Stimulated activated naive CD8-positive, alpha-beta T cell treated with anti-CD3 and anti-CD28 coated beads, Interleukin-15, amount 100 ng/mL, for 72 hours (primary cell): ENCODE data around the gene SHC2.
"Not testable (repeated sequence)": the region's sequence is repeated elsewhere in the genome, so short reads cannot be mapped to it uniquely, and the experiment has no call there.

Experiments
- ATAC-seq: fragments of 150-1000 bp; cut with Tn5 transposase; 2 replicates; pipeline ENCODE4 v1.10.0; 2021; ENCODE audit warnings: mild to moderate bottlenecking, moderate library complexity
- DNase-seq, 2 donors: peaks; one replicate each; pipeline ENCODE4 v3.0.0; 2021 to 2022
- H3K27ac Mint-ChIP-seq, 2 donors: one replicate each; pipeline ENCODE4 v1.8.0; 2022; ENCODE audit warnings: mild to moderate bottlenecking in 2 of 2, mixed read lengths in 2 of 2, moderate library complexity in 2 of 2
- H3K27me3 Mint-ChIP-seq: one replicate; pipeline ENCODE4 v1.8.0; 2022; ENCODE audit warnings: mixed read lengths
- H3K4me1 Mint-ChIP-seq: one replicate; pipeline ENCODE4 v1.8.0; 2022; ENCODE audit warnings: mild to moderate bottlenecking, mixed read lengths
- H3K4me3 Mint-ChIP-seq, 2 donors: one replicate each; pipeline ENCODE4 v1.8.0; 2022; ENCODE audit warnings: mild to moderate bottlenecking in 2 of 2, mixed read lengths in 2 of 2, moderate library complexity in 1 of 2
- H3K9me3 Mint-ChIP-seq, 2 donors: one replicate each; pipeline ENCODE4 v1.8.0; 2022; ENCODE audit warnings: mixed read lengths in 2 of 2

SHC2 gene

DNA sequence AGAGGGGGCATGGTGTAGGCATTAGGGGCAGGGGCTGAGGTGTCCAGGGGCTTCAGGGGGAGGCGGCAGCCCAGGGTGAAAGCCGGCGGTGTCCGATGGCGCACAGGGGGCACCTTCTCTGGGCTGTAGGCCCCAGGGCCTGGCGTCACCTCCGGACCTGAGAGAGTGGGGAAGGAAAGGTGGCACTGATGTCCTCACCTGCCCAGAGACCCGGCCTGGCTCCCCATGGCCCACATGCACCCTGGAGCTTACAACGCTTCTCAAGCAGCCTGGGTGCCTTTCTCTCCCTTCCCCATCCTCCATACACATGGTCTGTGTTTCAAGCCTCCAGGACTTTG lies 3.3 kb upstream of the SHC2 start:
- Mint-ChIP-seq H3K27me3 (peaks cover 28% of the 10 kb centered on the region), H3K4me1 (peaks cover 6% of the 10 kb centered on the region), H3K27ac (no peak overlapping the region), H3K9me3 (peaks cover 6 to 14% of the 10 kb centered on the region in 2 donors), H3K4me3 (no peak overlapping the region)
- DNase-seq (no peak), ATAC-seq (no peak)

DNA sequence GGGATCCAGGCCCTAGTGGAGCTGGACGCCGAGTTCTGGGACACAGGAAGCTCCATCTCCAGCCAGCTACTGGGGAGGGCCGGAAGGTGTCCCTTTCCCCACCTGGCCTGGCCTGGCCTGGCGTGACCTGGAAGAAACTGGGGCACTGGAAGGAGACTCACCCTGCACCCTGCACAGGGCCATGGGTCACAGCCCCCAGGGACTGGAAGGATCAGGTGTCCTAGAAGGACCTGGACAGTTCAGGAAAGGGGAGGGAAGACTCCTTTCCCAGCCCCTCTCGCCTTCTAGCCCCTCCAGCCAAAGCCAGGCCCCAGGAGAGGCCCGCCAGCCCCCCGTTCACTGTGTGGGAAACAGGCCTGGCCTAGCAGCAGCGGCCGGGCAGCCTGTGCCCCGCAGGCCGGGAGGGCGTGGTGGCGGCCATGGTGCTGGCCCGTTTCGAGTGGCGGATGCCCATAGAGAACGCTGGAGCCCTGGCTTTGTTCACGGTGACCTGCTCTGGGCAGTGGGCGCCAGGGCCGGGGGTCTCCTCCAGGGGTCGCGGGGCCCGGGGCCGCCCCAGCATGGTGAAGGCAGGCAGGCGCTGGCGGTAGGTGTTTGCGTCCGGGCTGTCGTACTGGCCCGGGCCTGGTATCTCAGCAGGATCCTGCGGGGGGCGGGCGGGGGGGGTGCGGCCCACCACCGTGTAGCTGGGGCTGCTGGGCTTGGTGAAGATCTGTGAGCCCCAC lies 2.8 kb upstream of the SHC2 start:
- Mint-ChIP-seq H3K4me3 (no peak overlapping the region), H3K9me3 (peaks cover 6 to 14% of the 10 kb centered on the region in 2 donors), H3K27ac (no peak overlapping the region), H3K4me1 (peaks cover 6% of the 10 kb centered on the region), H3K27me3 (peaks cover 28% of the 10 kb centered on the region)
- no peak for DNase-seq
- ATAC-seq = no peak

DNA sequence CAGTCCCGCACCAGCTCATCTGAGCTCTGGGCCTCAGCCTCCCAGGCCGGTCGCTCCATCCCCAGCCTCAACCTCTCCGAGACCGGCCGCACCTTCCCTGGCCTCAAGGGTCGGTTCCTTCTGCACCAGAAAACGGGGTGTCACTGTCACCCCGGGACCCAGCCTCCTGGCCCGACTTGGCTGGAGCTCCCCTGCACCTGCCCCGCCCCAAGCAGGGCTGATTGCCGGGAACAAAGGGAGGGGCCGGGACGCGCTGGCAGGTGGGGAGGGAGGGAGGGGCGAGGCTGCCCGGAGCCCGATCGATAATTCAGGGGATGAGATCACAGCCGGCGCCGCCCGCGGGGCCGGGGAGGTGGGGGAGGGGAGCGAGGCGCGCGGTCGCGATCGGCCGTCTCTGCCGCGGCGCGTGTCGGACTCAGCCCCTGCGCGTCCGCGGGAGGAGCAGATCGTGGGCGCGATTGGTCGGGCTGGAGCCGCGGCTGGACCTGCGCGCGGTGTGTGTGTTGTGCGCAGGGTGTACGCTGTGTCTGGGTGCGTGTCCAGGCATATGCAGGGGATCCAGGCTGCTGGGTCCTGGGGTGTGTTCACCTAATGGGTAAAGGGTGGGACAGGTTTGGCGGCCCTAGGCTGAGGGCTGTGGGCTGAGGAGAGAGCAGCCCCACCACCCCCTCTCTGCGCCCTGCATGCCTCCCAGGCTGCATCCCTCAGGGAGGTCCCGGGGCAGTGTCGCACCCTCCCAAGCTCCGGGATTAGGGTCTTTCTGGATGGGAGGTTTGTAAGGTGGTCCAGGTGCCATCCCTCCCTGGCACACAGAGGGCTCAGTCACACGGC lies 1.1 kb upstream of the SHC2 start:
- Mint-ChIP-seq H3K9me3 (peaks cover 6 to 14% of the 10 kb centered on the region in 2 donors), H3K27ac (no peak overlapping the region), H3K4me3 (peak overlapping the region; percentile 59 to 83), H3K4me1 (peaks cover 6% of the 10 kb centered on the region), H3K27me3 (peaks cover 28% of the 10 kb centered on the region)
- ATAC-seq (peak; percentile 22), DNase-seq (no peak)

DNA sequence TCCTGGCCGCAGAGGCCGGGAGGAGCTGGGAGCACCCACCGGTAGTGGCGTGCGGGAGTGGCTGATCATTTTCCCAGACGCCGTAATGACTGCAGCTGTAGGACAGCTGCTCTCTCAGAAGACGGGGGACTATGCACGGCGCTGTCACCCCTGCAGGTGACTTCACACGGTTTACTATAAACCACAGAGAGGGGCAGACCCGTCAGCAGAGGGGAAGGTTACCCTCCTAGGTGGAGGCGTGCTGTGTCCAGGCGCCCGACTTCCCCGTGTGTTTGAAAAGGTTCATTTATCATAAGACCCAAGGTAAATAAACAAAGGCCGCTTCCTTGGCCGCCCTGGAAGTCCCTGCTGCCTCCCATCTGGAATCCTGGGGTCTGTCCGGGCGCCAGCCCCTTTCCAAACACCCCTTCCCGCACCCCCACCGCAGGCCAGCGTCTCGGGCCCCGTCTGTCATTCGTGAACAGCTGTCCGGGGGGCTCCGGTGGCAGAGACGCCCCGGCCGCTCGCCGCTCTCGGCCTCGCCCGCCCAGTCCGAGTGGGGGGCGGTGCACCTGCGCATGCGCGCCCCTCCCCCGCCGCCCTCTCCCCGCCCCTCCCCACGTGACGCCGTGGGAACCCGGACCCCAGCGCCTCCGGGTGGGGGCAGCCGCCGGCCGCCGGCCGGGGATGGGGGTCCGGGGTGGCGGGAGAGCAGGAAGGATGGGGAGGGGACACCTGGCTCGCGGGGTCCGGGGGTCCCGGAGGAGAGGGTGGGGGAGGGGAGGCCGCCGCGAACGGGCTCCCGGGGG lies 915 bp downstream of the SHC2 start:
- DNase-seq = peak in 1 of 2 donors; percentile 10

DNA sequence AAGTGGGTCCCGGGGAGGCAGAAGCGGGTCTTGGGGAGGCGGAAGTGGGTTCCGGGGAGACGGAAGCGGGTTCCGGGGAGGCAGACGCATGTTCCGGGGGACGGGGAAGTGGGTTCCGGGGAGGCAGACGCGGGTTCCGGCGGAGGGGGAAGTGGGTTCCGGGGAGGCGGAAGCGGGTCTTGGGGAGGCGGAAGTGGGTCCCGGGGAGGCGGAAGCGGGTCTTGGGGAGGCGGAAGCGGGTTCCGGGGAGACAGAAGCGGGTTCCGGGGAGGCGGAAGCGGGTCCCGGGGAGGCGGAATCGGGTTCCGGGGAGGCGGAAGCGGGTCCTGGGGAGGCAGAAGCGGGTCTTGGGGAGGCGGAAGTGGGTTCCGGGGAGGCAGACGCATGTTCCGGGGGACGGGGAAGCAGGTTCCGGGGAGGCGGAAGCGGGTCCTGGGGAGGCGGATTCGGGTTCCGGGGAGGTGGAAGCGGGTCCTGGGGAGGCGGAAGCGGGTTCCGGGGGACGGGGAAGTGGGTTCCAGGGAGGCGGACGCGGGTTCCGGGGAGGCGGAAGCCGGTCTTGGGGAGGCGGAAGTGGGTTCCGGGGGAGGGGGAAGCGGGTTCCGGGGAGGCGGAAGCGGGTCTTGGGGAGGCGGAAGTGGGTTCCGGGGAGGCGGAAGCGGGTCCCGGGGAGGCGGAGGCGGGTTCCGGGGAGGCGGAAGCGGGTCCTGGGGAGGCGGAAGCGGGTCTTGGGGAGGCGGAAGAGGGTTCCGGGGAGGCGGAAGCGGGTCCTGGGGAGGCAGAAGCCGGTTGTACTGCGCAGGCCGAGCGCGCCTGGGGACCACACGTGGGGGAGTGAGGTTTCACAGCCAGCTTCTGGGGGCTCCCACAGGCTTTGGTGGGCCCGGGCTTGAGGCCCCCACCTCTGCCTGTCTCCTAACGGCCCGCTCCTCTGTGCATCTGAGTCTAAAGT lies 2.5 kb downstream of the SHC2 start:
- no peak overlapping the region for H3K27ac Mint-ChIP-seq
- H3K27me3 Mint-ChIP-seq = peaks cover 28% of the 10 kb centered on the region

More for the DNA sequence above, 915 bp downstream of the SHC2 start:
- ATAC-seq = peak; percentile 69
- H3K27me3 Mint-ChIP-seq = peaks cover 28% of the 10 kb centered on the region
- H3K4me1 Mint-ChIP-seq = peaks cover 6% of the 10 kb centered on the region
- H3K27ac Mint-ChIP-seq = no peak overlapping the region
- H3K9me3 Mint-ChIP-seq = peaks cover 5 to 7% of the 10 kb centered on the region in 2 donors
- peak overlapping the region; percentile 53 to 60 for H3K4me3 Mint-ChIP-seq

DNA sequence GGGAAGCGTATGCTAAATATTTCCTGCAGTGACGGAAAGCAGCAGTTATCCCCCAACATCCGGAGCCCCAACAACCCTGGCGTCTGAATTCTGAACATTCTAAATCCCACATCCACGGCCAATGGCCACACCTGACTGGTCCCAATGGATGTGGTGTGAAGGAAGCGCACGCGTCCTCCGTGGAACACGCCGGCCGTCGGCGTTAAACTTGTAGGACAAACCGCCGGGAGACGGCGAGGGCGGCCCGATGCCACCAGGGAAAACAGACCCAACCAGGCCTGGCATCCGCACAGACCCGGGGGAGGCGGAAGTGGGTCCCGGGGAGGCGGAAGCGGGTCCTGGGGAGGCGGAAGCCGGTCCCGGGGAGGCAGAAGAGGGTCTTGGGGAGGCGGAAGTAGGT lies 3.2 kb downstream of the SHC2 start:
- ATAC-seq (no peak), DNase-seq (no peak)
- peaks cover 6% of the 10 kb centered on the region for H3K4me1 Mint-ChIP-seq
- no peak overlapping the region for H3K4me3 Mint-ChIP-seq
- H3K27ac Mint-ChIP-seq = no peak overlapping the region
- no peaks in the 10 kb centered on the region for H3K9me3 Mint-ChIP-seq
- peaks cover 22% of the 10 kb centered on the region for H3K27me3 Mint-ChIP-seq

More for the DNA sequence above, 2.5 kb downstream of the SHC2 start:
- peaks cover 6% of the 10 kb centered on the region for H3K4me1 Mint-ChIP-seq
- no peak overlapping the region for H3K4me3 Mint-ChIP-seq
- ATAC-seq (no peak), DNase-seq (no peak)
- H3K9me3 Mint-ChIP-seq = no peaks in the 10 kb centered on the region

DNA sequence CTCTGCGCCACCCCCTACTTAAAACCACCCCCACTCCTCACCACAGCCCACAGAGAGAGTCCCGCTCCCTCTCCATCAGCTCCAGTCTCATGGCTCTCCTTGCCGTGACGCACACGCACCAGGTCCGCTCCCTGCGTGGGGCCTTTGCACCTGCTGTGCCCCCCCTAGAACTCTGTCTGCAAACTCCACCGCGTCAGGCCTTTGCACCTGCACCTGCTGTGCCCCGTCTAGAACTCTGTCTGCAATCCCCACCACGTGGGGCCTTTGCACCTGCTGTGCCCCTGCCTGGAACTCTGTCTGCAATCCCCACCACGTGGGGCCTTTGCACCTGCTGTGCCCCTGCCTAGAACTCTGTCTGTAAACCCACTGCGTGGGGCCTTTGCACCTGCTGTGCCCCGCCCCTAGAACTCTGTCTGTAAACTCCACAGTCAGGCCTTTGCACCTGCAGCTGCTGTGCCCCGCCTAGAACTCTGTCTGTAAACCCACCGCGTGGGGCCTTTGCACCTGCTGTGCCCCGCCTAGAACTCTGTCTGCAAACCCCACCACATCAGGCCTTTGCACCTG lies 4.2 kb downstream of the SHC2 start:
- Mint-ChIP-seq H3K9me3 (no peaks in the 10 kb centered on the region), H3K4me3 (no peak overlapping the region), H3K27me3 (peaks cover 12% of the 10 kb centered on the region), H3K4me1 (peaks cover 3% of the 10 kb centered on the region), H3K27ac (peak overlapping the region in 1 of 2 donors; percentile 79)
- DNase-seq = no peak
- ATAC-seq = no peak

DNA sequence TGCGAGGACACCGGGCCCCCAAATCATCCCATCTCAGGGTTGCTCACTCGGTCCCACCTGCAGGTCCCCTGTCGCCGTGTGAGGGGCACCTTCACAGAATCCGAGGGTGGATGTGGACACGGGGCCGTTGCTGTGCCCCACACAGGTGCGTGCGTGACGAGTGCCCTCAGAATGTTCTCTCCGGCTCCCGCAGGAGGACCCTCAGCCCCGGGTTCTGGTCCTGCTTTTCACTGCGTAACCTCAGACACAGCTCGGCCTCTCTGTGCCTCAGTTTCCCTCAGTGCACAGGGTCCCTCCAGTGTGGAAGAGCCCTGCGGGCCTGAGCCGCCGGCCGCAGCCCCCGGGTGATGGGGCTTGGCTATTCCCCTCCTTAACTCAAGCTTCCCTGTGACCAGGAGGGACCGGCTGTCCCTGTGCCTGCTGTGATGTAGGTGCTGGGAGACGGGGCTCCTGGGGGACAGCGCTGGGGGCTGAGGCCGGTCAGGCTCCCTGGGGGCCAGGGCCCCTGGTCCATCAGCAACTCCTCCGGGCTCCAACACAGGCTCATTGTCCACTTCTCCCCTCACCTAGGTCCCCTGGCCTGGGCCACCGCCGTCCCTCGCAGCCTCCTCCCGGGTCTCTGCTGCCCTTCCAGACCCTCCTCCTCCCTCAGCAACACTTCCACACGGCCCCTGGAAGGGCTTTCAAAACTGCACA lies 4.8 kb downstream of the SHC2 start:
- peaks cover 7% of the 10 kb centered on the region for H3K27me3 Mint-ChIP-seq
- H3K27ac Mint-ChIP-seq = no peak overlapping the region
- DNase-seq = no peak
- ATAC-seq = no peak
- H3K4me1 Mint-ChIP-seq = no peaks in the 10 kb centered on the region
- H3K9me3 Mint-ChIP-seq = no peaks in the 10 kb centered on the region
- H3K4me3 Mint-ChIP-seq = no peak overlapping the region

DNA sequence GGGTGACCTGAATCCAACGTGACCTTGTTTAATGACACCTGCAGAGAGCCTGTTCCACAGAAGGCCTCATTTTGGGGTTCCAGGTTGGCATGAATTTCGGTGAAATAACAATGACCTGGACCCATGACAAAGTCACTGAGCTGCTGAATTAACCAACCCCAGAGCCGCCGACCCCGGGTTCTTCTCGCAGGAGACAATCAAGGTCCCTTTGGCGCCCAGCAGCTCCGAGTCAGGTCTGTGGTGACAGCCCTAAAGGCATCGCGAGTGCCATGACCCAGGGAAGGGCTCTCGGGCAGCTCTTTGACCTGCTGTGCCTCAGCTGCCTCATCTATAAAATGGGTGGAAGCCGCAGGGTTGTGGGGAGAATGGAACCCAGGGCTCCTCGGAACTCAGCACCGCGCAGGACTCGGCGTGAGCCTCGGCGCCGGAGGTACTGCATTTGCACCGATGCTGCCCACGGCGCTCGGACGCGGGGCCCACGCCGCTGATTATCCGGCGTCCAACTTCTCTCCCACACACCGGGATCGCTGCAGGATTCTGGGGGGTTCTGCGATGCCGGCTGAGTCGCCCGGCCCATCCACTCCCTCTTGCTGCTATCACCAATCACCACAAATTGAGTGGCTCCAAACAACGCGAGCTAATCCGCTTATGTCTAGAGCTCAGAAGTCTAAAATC lies 5.7 kb downstream of the SHC2 start:
- H3K4me3 Mint-ChIP-seq = no peak overlapping the region
- no peaks in the 10 kb centered on the region for H3K4me1 Mint-ChIP-seq
- ATAC-seq (no peak), DNase-seq (no peak)
- H3K27me3 Mint-ChIP-seq = peaks cover 7% of the 10 kb centered on the region
- no peak overlapping the region for H3K27ac Mint-ChIP-seq
- H3K9me3 Mint-ChIP-seq = peaks cover 6 to 8% of the 10 kb centered on the region in 2 donors

DNA sequence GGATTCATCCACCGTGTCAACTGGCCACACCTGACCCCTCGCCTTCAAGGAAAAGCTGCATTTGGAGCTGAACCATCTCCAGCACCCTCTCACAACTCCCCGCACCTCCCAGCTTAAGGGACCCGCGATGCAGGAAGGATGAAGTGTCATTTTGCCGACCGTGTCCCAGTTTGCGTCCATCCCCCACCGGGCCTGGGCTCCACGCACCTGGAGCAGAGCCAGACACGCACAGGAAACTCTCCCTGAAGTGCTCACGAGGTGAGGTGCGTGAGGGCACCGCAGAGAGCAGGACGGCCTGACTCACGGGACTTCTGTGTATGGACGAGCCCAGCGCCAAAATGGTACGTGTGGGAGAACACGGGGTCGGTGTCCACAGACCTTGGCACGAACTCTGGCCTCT lies 7.2 kb downstream of the SHC2 start:
- peaks cover 2% of the 10 kb centered on the region for H3K27me3 Mint-ChIP-seq
- ATAC-seq (no peak), DNase-seq (no peak)
- H3K9me3 Mint-ChIP-seq = peaks cover 6 to 8% of the 10 kb centered on the region in 2 donors
- no peak overlapping the region for H3K27ac Mint-ChIP-seq
- H3K4me3 Mint-ChIP-seq = no peak overlapping the region
- no peaks in the 10 kb centered on the region for H3K4me1 Mint-ChIP-seq

DNA sequence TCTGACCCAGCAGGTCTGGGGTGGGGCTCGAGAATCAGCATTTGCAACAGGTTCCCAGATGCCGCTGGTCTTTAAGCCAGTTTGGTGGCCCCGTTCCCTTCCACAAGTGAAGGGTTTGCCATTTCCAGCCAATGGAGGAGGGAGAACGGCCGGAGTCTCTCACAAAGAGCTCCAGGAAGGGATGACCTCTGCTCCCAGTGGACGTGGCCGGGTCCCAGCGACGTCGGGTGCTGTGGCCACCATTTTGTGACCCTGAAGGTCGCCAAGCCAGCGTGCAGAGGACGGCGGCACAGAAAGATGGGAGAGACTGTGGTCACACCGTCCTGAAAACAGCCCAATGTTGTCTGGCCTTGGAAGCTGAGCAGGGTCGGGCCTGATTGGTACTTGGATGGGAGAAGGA lies 8.0 kb downstream of the SHC2 start:
- H3K4me3 Mint-ChIP-seq = no peak overlapping the region
- no peak overlapping the region for H3K27ac Mint-ChIP-seq
- no peaks in the 10 kb centered on the region for H3K4me1 Mint-ChIP-seq
- ATAC-seq (no peak), DNase-seq (no peak)
- H3K27me3 Mint-ChIP-seq = peaks cover 6% of the 10 kb centered on the region
- peaks cover 6 to 8% of the 10 kb centered on the region in 2 donors for H3K9me3 Mint-ChIP-seq

DNA sequence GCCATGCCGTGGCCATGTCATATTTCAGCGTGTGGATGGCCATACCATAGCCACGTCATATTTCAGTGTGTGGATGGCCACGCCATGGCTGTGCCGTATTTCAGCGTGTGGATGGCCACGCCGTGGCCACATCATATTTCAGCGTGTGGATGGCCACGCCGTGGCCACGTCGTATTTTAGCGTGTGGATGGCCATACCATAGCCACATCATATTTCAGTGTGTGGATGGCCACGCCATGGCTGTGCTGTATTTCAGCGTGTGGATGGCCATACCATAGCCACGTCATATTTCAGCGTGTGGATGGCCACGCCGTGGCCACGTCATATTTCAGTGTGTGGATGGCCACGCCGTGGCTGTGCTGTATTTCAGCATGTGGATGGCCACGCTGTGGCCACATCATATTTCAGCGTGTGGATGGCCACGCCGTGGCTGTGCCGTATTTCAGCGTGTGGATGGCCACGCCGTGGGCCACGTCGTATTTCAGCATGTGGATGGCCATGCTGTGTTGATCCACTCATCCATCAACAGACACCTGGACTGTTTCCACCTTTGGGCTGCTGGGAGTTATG lies 9.8 kb downstream of the SHC2 start:
- not testable (repeated sequence) for DNase-seq, H3K27ac Mint-ChIP-seq, H3K27me3 Mint-ChIP-seq, H3K4me1 Mint-ChIP-seq, ATAC-seq, H3K9me3 Mint-ChIP-seq, H3K4me3 Mint-ChIP-seq

DNA sequence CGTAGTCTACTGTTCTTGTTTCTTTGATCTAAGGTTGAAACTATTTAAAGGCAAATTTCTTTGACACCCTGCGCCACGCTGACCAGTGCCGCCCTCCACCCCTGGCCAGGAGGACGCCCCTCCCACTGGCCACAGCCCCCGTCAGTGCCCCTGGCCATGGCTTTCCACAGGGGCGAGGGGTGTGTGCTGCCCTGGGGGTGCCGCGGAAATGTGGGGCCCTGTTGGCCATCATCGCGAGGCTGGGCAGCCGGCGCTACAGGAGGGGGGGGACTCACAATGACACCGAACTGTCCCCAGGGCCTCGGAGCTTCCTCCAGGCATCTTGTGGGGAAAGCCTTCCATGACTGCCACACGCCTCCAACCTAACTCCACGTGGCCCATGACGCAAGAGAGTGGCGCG lies 10.9 kb downstream of the SHC2 start:
- no peaks in the 10 kb centered on the region for H3K4me1 Mint-ChIP-seq
- peaks cover 6 to 8% of the 10 kb centered on the region in 2 donors for H3K9me3 Mint-ChIP-seq
- peaks cover 6% of the 10 kb centered on the region for H3K27me3 Mint-ChIP-seq
- DNase-seq (no peak), ATAC-seq (no peak)
- H3K4me3 Mint-ChIP-seq = no peak overlapping the region
- H3K27ac Mint-ChIP-seq = no peak overlapping the region
